ENCODE measurements around the gene HORMAD2.
"Not testable (repeated sequence)": the region's sequence is repeated elsewhere in the genome, so short reads cannot be mapped to it uniquely, and the experiment has no call there.

Gene HORMAD2

DNA sequence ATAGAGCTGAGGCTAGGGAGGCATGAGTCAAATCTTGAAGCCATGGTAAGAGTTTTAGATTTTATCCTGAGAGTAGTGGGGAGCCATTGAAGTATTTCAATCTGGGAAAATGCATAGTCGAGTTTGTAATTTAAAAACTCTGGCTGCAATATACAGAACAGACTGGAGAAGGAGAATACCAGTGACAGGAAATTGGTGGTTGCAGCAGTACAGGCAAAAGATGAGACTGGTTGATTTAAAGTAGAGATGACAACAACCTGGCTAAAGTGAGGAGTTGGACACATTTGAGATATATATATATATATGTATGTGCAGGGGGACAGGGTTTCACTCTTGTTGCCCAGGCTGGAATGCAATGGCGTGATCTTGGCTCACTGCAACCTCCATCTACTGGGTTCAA, 6.2 kb downstream of the HORMAD2 start:
- no peak overlapping the region for H3K4me3 ChIP-seq (ENCODE audit: low read length)
- DNase-seq (ENCODE audit: low read depth): no peak
- TF ChIP-seq, protein P1, sequence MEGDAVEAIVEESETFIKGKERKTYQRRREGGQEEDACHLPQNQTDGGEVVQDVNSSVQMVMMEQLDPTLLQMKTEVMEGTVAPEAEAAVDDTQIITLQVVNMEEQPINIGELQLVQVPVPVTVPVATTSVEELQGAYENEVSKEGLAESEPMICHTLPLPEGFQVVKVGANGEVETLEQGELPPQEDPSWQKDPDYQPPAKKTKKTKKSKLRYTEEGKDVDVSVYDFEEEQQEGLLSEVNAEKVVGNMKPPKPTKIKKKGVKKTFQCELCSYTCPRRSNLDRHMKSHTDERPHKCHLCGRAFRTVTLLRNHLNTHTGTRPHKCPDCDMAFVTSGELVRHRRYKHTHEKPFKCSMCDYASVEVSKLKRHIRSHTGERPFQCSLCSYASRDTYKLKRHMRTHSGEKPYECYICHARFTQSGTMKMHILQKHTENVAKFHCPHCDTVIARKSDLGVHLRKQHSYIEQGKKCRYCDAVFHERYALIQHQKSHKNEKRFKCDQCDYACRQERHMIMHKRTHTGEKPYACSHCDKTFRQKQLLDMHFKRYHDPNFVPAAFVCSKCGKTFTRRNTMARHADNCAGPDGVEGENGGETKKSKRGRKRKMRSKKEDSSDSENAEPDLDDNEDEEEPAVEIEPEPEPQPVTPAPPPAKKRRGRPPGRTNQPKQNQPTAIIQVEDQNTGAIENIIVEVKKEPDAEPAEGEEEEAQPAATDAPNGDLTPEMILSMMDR (IDR thresholded peaks at IDR 0.05; ENCODE audit: insufficient read depth, low read depth, low read length, missing control alignments): no peak

DNA sequence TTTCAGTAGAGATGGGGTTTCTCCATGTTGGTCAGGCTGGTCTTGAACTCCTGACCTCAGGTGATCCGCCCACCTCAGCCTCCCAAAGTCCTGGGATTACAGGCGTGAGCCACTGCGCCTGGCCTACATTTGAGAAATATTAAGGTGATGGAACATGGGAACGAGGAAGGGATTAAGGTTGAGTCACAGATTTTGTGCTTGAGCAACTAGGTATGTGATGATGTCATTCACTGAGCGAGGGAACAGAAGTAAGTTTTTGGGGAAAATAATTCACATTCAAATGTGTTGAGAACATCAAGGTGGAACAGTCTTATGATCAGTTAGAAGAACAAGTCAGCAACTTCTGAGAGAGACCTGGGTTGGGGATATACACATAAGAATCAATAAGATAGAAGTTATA, 6.8 kb downstream of the HORMAD2 start:
- peak; percentile 92 for DNase-seq (ENCODE audit: low read depth)
- H3K4me3 ChIP-seq (ENCODE audit: low read length): not testable (repeated sequence)

DNA sequence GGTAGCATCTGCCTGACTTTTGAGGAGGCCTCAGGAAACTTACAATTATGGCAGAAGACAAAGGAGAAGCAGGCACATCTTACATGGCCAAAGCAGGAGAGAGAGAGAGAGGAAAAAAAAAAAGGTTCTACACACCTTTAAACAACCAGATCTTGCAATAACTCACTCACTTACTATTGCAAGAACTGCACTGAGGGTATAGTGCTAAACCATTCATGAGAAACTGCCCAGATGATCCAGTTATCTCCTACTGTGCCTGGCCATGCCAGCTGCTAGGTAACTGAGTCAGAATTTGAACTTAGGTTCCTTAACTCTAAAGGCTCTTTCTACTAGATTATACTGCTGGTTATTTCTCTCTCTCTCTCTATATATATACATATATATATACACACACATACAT, 7.3 kb downstream of the HORMAD2 start:
- H3K4me3 ChIP-seq (ENCODE audit: low read length): no peak overlapping the region
- TF ChIP-seq, protein P1 (IDR thresholded peaks at IDR 0.05; ENCODE audit: insufficient read depth, low read depth, low read length, missing control alignments): no peak
- DNase-seq (ENCODE audit: low read depth): peak; percentile 34

DNA sequence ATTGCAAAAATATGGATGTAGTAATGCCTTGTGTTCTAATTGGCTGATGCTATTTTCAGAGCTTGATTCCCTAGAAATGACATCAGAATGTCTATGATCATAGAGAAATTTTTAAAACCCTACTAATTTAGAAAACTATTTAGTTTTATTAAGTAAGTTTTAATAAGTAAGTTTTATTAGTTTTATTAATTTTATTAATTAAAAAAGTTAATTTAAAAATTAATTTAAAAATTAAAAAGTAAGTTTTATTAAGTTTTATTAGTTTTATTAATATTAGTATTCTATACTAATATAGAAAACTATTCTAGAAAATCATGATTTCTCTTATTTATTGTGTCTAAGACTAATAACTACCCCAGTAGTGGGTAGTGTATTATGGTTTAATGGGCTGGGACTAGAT, 8.2 kb downstream of the HORMAD2 start:
- no peak for DNase-seq (ENCODE audit: low read depth)
- TF ChIP-seq, protein P1 (IDR thresholded peaks at IDR 0.05; ENCODE audit: insufficient read depth, low read depth, low read length, missing control alignments): no peak

DNA sequence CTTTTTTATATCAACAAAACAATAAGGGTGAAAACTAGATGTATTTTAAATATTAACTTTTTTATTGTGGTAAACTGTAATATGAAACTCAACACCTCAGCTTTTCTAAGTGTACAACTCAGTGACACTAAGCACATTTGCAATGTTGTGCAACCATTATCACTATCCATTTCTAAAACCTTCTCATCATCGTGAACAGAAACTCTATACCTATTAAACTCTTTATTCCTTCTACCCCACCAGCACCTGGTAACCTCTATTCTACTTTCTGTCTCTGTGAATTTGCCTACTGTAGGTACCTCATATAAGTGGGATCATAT, 9.4 kb downstream of the HORMAD2 start:
- no peak for DNase-seq (ENCODE audit: low read depth)
- TF ChIP-seq, protein P1 (IDR thresholded peaks at IDR 0.05; ENCODE audit: insufficient read depth, low read depth, low read length, missing control alignments): no peak
- H3K4me3 ChIP-seq (ENCODE audit: low read length): no peak overlapping the region

More for the DNA sequence above, 8.2 kb downstream of the HORMAD2 start:
- H3K4me3 ChIP-seq (ENCODE audit: low read length): no peak overlapping the region

DNA sequence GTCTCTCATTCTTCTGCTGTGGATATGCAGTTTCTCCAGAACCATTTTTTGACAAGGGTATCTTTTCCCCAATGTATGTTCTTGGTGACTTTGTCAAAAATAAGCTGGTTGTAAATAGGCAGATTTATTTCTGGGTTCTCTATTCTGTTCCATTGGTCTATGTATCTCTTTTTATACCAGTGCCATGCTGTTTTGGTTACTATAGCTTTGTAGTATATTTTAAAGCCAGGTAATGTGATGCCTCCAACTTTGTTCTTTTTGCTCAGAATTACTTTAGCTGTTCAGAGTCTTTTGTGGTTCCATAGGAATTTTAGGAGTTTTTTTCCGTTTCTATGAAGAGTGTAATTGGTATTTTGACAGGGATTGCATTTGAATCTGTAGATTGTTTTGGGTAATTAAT, 12.4 kb downstream of the HORMAD2 start:
- TF ChIP-seq, protein P1 (IDR thresholded peaks at IDR 0.05; ENCODE audit: insufficient read depth, low read depth, low read length, missing control alignments): no peak
- DNase-seq (ENCODE audit: low read depth): no peak
- H3K4me3 ChIP-seq (ENCODE audit: low read length): no peak overlapping the region

DNA sequence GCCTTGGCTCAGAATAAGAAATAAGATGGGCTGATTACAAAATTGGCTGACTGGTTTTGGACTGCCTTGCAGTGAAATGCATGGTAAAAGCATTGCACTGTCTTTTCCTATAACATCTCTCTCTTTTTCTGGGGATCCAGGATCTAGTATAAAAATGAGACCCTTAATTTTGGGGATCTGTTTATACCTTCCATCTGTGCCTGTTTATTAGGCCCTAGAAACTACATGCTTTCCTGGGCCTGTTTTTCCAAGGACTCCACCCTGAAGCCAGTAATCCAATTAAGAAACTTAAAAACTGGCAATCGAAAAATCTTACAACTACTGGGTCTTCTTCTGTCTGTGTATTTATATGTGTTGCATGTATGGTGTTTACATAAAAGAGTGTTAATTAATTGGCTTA, 14.5 kb downstream of the HORMAD2 start:
- TF ChIP-seq, protein P1 (IDR thresholded peaks at IDR 0.05; ENCODE audit: insufficient read depth, low read depth, low read length, missing control alignments): no peak
- no peak overlapping the region for H3K4me3 ChIP-seq (ENCODE audit: low read length)
- DNase-seq (ENCODE audit: low read depth): no peak

DNA sequence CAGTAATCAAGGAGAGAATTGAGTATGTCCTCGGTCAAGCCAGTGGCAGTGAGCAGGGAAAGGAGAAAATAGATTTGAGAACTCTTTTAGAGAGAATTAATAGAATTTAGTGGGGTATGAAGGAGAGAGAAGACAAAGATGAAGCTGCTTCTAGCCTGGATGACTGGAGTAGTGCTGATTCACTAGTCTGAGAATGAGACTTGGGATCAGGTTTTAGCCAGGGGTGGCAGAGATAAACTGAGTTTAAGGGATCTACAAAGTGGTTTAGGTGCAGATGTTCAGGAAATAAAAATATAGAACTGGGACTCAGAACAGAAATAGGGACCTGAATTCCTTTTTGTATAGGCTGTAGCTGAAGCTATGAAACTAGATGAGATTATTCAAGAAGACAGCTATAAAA, 17.6 kb downstream of the HORMAD2 start:
- TF ChIP-seq, protein P1 (IDR thresholded peaks at IDR 0.05; ENCODE audit: insufficient read depth, low read depth, low read length, missing control alignments): no peak

DNA sequence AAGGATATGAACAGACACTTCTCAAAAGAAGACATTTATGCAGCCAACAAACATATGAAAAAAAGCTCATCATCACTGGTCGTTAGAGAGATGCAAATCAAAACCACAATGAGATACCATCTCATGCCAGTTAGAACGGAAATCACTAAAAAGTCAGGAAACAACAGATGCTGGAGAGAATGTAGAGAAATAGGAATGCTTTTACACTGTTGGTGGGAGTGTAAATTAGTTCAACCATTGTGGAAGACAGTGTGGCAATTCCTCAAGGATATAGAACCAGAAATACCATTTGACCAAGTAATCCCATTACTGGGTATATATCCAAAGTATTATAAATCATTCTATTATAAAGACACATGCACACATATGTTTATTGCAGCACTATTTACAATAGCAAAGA, 20.5 kb downstream of the HORMAD2 start:
- not testable (repeated sequence) for DNase-seq (ENCODE audit: low read depth); H3K4me3 ChIP-seq (ENCODE audit: low read length)

More for the DNA sequence above, 17.6 kb downstream of the HORMAD2 start:
- no peak for DNase-seq (ENCODE audit: low read depth)
- no peak overlapping the region for H3K4me3 ChIP-seq (ENCODE audit: low read length)
